Epithelial cell of proximal tubule (primary cell): ENCODE data around the gene CLCA2. TPM values are rescaled to one million over a fixed set of nuclear protein-coding genes. Genes with fewer than 3 reads are reported as not detected.

Source experiments
- DNase-seq: peaks from one replicate; pipeline ENCODE4 v3.0.0-alpha.2; 2011; ENCODE audit warnings: low read depth
- H3K4me3 ChIP-seq: 2 replicates; pipeline ENCODE4 v1.5.1; 2011; ENCODE audit warnings: low read depth, mild to moderate bottlenecking, low read length
- total RNA-seq: library from RNA; depleted of rRNA; stranded (reverse); fragments of >200 nt; gene quantifications from 2 replicates; pipeline ENCODE4 v1.2.3, GENCODE V29; 2015
- TF ChIP-seq, protein P1 (sequence below): conservative IDR thresholded peaks from 2 replicates; pipeline ENCODE4 v1.5.1; 2012; ENCODE audit warnings: low read depth, mild to moderate bottlenecking, low read length

Gene CLCA2
- total RNA-seq, 1 donor from 2014 or later: not detected

DNA sequence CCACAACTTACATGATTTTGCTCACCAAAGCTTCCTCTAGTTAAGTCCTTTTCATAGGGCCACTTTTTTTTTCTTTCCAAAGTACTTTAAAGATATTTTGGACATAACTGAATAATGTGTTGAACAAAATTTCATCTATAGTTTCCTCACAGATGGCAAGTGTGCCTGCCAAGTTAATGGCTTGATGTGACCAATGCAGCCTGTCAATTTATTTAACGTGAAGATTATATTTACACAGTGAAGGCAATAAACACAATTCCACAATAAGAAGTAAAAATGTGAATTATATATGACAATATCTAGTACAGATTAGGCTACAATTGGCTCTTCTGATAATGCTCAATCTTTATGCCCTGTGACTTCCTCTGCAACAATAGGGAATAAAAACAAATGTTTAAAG, 18.0 kb downstream of the CLCA2 start:
- TF ChIP-seq, protein P1, sequence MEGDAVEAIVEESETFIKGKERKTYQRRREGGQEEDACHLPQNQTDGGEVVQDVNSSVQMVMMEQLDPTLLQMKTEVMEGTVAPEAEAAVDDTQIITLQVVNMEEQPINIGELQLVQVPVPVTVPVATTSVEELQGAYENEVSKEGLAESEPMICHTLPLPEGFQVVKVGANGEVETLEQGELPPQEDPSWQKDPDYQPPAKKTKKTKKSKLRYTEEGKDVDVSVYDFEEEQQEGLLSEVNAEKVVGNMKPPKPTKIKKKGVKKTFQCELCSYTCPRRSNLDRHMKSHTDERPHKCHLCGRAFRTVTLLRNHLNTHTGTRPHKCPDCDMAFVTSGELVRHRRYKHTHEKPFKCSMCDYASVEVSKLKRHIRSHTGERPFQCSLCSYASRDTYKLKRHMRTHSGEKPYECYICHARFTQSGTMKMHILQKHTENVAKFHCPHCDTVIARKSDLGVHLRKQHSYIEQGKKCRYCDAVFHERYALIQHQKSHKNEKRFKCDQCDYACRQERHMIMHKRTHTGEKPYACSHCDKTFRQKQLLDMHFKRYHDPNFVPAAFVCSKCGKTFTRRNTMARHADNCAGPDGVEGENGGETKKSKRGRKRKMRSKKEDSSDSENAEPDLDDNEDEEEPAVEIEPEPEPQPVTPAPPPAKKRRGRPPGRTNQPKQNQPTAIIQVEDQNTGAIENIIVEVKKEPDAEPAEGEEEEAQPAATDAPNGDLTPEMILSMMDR: no peak
- no peak overlapping the region for H3K4me3 ChIP-seq
- no peak for DNase-seq

DNA sequence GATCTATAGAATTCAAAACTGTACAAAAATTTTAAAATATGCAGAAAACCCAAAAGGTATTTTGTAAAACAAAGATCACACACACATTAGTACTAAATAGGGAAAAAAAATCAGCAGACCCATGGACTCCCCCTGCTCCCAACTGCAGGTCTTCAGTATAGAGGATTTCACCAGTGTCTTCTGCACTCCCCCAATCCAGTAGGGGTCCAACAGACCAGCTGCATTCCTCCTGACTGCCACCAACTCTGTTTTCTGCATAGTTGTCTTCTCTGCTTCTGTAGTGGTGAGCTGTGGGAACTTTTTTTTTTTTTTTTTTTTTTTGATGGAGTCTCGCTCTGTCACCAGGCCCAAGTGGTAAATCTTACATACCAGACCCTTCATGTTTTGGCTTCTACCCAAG, 21.9 kb downstream of the CLCA2 start:
- no peak overlapping the region for H3K4me3 ChIP-seq
- TF ChIP-seq, protein P1: no peak
- no peak for DNase-seq

DNA sequence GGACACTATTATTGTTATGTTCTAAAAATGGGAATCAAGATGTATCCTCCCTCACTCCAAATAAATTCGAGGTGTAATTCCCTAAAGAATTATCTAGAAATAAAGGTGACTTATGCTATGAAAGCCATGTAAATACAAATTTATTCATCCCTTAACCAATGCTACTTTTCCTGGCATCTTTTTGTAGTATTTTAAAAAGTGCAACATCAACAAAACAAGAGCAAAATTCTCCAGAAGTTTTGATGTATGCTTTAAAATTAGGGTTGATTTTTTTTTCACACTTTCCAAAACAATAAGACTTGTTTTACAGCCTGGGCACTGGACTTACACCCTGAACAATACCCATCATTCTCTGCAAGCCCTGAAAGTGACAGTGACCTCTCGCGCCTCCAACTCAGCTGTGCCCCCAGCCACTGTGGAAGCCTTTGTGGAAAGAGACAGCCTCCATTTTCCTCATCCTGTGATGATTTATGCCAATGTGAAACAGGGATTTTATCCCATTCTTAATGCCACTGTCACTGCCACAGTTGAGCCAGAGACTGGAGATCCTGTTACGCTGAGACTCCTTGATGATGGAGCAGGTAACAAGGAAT, 23.3 kb downstream of the CLCA2 start:
- H3K4me3 ChIP-seq: no peak overlapping the region
- TF ChIP-seq, protein P1: no peak
- DNase-seq: no peak

DNA sequence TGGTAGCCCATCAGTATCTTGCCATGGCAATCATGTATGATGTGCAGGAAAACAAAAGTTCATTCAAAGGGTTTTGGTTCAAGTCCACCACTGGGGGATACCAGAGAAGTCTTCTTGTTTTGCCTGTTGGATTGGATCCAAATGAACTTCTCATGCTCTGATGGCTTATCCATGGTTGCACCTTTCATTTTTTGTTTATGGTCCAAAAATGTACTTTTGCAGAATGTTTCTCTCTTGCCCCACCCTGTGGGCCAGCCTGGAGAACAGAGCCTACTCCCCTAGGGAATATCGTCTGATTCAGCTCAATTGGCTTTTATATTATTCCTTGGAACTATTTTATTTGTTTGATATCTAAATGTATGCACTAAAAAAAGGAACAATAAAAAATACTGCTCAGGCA, 24.7 kb downstream of the CLCA2 start:
- no peak overlapping the region for H3K4me3 ChIP-seq
- TF ChIP-seq, protein P1: no peak
- no peak for DNase-seq

DNA sequence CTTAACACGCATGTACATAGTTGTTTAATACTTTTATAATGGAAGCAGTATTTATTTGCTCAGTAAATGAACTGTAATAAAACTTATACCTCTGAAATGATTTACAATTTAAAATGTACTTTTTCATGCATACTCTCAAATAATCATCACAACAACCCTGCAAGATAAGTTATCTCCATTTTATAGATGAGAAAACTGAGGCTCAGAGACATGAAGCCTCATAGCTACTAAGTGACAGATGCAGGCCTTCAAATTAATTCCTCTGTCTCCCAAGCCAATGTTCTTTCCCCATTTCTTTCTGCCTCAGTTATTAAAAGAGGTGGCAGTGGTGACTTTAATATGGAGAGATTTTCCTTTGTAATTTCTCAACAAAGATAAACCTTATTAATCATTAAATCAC, 25.1 kb downstream of the CLCA2 start:
- TF ChIP-seq, protein P1: no peak
- DNase-seq: no peak
- H3K4me3 ChIP-seq: no peak overlapping the region

DNA sequence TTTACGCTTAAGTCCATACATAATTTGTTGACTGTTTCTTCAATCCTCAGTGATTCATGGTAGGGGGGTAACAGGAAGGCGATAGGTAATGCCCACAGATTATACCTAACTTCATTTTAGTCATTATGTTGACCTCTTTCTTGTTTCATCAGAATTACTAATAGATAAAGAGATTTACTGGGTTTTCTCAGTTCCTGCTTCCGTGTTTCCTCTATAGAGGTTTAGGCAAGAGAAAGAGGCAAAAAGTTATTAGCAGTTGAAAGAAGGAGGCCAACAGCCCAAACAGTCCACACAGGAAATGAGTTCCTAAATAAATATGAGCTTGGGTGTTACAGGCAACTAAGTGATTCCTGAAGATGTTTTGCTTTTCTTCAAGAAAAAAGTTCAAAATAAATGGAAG, 26.9 kb downstream of the CLCA2 start:
- DNase-seq: no peak
- TF ChIP-seq, protein P1: no peak
- no peak overlapping the region for H3K4me3 ChIP-seq

DNA sequence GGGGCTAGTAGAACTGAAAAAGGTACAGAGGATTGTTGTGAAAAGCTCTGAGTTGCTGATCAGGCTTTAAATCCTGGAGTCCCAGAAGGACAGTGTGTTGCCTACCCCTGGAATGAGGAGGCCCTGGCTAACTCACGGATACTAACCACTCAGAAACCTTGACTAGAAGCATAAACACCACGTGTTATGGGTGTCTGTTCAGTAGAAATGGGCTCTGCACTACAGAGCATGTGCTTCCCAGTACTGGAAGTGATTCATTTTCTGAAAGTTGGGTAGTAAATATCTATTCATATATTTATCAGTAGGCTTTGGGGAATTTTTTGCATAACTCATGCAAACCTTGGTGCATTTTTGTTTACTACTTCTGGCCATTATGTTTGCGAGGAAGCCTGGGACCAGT, 29.7 kb downstream of the CLCA2 start:
- TF ChIP-seq, protein P1: no peak
- no peak for DNase-seq
- no peak overlapping the region for H3K4me3 ChIP-seq
